Activated T-cell treated with anti-CD3 and anti-CD28 coated beads for 24 hours (primary cell): ENCODE measurements around the gene CDH23.
"Not testable (repeated sequence)": the region's sequence is repeated elsewhere in the genome, so short reads cannot be mapped to it uniquely, and the experiment has no call there.

Experiments used
- DNase-seq: peaks from one replicate; pipeline ENCODE4 v3.0.0-alpha.2; 2020; ENCODE audit warnings: low read depth

CDH23 gene

DNA sequence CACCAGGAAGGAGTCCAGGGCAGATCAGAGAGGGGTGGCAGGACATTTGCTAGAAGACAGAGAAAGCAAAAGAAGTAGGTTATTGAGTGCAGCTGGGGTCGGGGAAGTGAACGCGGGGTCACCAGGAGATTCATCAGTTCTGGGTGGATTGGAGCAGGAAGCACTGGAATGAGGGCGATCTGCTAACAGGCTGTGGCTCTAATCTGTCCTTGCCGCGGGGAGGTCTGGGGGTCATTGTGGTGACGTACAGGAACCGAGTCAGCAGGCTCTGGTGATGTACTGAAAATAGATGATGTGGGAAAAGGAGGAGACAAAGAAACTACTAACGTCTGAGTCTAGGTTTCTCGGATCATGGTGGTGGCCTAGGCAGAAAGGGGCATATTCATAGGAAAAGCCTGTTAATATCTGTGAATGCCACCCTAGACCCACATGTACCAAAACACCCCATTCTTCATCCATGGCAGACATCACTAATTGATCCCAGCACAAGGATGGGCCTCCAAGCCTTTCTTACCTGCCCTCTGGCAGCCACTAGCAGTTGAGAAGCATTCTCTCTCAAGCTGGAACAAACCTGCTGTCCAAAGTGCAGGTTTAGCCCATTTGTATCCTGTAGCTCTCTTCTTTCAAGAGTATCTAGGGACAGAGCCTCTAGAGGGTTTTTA lies 188.3 kb downstream of the CDH23 start:
- DNase-seq, result no peak

DNA sequence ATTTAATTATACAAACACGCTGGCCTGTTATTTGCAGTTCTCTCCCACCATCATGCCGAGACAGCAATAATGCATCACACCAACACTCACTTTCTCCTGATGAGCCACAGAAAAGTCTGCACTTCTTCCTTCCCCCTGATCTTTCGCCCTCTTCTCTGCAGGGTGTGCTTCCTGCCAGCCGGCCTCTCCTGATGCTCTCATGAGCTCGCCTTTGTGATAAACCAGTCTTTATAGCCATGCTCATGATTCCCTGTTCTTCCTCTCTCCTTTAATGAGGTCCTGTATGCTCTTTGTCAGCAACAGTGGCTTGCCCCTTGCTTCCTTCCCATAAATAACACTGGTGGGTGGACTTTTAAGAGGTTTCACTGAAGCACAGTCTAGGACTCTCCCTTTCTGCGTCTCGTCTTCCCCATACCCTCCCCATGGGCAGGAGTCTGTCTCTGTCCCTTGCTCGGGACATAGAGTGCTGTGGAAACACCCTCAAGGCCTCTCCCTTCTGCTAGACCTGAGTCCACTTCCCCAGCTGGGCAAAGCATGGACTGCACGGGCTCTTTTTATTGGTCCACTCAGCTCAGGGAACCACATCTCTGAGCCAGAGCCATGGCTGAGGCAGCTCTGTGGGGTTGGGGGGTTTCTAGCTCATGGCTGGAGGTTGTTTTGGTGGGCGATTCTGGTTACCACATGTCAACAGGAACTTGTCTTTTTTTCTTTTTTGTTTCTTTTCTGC lies 189.0 kb downstream of the CDH23 start:
- no peak for DNase-seq

DNA sequence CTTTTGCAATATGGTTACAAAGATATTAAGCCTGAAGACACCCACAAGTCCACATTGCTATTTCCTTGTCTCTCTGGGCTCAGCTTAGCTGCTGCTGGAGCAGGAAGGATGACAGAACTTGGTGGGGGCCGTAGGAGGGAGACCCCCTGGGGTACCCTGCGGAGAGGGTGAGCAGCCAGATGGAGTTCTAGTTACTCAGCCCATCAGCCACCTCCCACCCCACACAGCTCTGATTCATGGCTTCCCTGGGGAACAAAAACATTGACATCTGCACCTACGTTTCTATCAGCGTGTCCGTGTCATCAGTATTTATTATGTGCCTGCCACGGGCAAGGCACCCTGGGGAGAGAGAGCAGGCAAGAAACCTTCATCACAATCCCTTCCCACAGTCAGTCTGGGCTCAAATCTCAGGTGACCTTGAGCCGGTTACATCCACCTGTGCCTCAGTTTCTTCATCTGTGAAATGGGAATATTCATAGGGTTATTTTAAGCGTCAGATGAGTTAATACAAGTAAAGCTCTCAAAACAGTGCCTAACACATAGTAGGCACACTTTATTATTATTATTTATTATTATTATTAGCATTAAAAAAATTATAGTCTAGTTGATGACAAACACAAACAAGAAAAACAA lies 191.3 kb downstream of the CDH23 start:
- no peak for DNase-seq

DNA sequence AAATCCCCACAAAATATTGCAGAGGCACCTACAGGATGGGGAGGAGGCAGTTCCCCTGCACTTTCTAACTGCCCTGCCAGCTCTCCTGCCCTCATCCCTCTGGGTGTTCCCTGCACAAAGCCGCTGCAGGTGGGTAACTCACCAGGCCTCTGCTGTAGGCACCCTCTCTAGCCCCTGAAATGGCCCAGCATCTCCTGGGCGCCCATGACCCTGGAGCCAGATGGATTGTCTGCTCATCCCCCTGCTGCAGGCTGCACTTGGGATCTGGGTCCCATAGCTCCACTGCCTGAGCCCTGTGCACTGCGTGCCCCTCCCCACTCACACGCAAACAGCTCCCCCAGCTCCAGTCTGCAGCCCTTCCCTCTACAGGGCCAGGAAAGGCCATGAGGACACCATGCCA lies 192.0 kb downstream of the CDH23 start:
- DNase-seq, result no peak

DNA sequence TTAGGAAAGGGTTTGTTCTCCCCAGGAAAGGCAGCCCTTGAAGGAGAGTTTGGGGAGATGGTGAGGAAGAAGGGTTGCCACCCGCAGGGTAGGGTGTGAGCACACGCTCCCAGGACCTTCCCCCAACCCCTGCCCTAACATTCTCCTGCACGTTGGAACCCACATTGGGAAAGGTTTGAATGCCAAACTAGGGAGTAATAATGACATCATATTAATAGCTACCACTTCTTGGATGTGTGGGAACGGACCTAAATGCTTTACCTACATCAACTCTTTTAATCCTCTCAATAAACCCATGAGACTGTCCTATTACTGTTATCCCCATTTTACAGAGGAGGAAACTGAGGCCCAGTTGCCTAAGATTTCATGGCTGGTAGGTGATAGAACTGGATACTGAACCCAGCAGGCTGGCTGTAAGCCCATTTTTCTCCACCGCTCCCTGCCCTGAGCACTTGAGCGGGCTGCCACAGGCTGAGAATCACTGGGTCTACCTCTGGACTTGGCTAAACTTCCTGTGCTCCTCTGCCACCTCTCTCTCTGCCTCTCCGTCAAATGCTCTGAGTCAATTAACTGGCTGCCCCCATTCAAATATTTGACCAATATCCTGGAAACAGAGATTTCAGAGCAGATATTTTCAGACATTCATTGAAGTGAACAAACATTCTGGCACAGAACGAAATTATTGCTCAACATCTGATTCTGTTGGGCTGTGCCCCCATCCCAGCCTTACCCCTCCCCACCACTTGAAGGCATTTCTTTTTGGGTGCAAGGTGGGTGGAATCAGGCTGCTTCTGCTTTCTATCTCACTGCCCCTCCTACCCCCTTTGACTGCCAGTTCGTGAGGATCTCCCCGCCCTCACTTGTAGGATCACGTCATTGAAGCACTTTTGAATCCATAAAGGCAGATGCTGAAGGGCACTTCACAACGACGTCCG lies 193.2 kb downstream of the CDH23 start:
- no peak for DNase-seq

DNA sequence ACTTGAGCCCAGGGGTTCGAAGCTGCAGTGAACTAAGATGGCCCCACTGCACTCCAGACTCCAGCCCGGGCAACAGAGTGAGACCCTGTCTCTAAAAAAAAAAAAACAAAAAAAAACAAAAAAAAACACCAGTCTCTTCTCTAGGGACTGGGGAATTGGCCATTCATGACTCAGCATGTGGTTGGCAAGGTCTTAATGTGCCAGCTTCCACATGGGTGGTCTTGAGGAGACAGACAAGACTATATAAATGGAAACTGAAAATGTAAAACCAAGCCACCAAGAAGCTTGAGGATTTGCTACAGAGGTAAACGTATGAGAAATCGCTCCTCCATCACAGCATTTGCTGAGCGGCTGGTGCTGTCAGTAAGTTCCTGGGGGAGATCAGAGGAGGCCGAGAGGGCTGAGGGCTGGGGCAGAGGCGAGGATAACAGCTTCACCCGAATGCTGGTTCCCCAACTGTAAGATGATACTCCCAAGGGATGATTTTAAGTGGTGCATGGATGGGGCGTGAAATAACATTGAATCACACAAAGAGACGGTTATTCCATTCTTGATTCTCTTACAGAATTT lies 194.1 kb downstream of the CDH23 start:
- DNase-seq, result no peak

DNA sequence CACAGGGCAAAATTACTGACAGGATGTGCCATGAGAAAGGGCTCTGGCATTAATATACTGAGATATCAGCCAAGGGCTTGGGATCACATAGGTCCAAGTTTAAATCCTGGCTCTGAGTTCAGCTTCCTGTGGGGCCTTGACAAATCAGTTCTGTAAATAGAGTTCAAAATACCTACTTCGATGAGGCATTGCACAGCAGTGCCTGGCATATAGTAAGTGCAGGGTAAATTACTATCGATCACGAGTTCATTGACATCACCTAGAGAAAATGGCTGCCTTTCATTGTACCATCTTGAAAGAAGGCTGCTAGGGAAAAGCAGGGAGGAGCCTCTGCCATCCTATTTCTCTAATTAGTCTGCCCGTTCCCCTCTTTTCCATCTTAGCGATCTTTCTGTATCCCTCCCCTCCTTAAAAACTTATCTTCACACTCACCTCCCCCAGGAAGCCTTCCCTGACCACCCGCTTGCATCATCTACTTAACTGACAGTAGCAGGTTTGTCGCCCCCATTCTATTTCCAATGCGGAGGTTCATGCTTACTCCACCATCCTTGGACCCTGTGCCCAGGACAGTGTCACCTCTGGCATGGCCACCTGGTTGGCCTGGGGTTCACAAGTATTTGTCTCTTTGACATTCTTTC lies 198.3 kb downstream of the CDH23 start:
- no peak for DNase-seq

DNA sequence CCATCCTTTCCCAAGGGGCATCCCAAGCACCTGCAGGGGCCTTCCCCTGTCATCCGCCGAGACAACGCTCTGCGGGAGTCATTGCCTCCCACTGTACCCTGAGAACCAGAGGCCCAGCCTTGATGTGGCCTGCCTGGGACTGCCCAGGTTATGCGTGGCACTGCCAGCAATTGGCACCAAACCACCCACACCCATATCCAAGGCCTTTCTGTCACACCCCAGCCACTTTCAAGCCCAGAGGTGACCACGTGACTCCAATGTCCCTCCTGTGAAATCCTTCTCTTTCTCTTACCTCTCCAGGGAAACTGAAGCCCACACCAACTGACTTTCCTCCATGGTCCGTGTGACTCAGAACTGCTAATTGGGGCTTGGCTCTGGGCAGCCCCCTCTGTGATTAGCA lies 198.9 kb downstream of the CDH23 start:
- DNase-seq, result no peak

DNA sequence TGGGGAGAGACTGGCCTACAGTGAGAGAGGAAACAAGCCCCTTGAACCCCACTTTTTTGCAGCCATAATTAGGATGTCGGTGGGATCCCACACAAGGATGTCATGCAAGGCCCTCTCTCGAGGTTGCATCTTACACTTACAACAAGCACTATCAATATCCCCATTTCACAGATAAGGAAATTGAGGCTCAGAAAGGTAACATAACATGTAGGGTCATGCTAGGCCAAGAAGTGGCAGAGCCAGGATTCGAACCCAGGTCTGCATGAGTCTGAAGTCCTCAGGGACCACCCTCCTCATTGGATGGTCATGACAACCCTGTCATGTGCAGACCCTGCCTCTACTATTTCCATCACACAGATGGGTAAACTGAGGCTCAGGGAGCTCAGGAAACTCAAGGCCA lies 199.4 kb downstream of the CDH23 start:
- DNase-seq, result no peak

DNA sequence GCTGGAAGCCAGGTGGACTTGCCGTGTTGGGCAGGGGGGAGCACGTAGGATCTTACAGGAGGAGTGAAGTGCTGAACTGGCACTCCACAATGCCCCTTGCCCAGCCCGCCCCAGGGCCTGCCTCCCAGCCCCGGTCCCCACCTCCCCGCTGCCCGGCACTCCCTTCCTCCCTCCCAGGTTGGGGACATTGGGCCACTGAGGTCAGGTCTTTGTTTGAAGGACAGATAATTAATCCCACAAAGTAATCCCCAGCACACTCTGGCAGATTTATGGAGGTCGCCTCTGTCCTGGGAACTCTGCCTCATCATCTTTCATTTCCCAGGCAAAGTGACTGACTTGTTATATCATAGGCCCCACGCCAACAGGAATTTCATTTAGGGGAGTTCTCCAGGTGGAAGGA lies 200.0 kb downstream of the CDH23 start:
- no peak for DNase-seq

DNA sequence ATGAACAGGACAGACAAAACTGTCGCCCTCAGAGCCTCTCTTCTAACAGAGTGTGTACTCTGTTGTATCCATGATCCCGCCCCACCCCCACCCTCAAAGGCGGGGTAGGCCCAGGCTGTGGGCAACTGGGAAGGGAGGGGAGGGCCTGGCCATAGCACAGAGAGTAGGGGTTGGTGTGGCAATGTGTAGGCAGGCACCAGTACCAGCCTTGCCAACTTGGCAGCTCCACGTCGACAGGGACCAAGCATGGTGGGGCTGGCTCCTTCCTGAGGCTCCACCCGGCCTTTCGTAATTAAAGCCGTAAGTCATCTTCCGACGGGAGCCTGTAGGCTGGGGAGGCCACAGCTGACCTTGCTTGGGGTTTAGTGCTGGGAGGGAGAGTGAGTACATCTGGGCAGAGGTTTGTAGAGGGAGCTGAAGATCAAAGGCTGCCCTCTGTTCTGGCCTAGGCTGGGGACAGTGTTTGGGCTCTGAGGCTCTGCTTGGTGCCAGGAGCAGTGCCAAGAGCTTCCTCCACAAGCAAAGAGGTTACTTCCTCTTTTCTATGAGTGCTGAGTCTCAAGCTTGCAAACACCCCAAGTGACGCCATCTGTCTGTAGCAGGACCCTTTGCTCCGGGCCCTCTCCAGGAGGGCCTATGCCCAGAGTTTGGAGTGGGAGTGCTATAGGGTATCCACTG lies 201.2 kb downstream of the CDH23 start:
- no peak for DNase-seq

DNA sequence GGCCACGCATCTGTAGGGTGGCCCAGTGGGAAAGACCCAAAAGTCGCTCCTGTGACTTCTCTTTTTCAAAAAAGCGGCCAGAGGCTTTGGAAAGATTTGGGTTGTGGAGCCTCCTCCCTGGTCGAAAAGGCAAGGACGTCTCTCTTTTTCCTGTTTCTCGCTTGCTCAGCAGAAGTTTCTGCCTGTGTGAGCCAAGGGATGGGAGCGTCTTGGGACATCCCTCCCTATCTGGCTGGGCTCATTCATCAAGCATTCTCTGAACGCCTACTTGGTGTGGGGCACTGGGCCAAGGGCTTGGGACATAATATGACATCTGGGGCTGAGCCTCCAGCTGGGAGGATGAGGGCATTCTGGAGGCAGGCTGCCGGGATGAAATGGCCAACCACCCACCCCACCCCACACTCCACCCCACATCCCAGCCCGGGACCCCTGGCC lies 201.9 kb downstream of the CDH23 start:
- DNase-seq, result no peak

DNA sequence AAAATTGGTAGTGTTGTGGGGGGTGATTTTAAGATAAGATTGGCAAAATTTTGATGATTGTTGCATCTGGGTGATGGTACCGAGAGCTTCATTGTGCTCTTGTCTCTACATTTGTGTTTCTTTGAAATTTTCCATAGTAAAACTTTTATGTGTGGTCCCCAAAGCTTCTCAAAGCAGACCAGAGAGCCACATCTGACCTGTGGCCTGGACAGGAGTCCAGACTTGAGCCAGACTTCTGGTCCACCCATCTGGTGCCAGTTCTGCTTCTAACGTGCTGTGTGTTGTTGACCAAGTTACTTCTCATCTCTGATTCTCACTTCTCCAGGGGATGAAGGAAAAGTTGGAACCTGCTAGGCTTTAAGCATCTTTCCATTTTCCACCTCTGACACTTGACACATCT lies 202.8 kb downstream of the CDH23 start:
- DNase-seq, result no peak

DNA sequence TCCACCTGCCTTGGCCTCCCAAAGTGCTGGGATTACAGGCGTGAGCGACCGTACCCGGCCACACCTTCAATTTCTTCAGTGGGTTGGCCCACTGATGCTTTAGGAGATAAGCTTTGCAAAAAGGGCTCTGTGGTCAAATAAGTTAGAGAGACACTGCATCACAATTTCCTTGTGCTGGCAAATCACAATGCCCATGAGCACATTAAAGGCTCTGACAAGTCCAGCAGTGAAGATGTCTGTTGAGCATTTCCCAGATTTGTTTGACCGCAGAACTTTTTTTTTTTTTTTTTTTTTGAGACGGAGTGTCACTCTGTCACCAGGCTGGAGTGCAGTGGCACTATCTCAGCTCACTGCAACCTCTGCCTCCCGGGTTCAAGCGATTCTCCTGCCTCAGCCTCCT lies 203.5 kb downstream of the CDH23 start:
- not testable (repeated sequence) for DNase-seq

DNA sequence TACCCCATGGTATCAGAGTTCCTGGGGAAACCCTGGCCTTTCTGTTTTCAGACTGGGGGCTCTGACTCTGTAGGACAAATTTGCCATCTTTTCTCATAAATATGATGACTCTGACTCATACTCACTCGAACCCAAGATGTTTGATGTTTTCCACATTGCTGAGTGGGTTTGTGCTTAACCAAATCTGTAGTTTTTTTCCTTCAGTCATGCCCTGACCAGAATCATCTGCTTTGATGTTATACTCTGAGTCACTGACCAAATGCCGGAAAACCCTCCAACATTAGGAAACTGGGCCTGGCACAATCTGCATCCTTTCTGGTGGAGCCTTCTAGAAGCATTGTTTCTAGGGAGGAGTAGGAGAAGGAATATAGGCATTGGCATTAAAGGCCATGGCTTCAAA lies 204.1 kb downstream of the CDH23 start:
- no peak for DNase-seq

DNA sequence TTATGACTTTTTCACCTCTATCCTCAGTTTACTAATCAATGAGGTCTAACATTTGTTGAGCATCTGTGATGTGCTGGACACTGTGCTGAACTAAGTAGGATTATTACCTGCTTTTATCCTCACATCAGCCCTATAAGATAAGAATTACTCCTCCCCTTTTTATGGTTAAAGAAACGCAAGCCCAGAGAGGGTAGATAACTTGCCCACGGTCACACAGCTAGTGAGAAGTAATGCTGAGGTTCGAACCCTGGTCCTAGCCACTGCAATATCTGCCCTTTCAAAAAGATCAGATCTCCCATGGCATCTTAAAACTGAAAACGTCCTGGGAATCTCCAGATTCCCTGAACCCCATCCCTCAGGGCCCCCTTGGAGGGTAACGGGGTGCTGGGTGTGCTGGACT lies 204.6 kb downstream of the CDH23 start:
- DNase-seq, result no peak

DNA sequence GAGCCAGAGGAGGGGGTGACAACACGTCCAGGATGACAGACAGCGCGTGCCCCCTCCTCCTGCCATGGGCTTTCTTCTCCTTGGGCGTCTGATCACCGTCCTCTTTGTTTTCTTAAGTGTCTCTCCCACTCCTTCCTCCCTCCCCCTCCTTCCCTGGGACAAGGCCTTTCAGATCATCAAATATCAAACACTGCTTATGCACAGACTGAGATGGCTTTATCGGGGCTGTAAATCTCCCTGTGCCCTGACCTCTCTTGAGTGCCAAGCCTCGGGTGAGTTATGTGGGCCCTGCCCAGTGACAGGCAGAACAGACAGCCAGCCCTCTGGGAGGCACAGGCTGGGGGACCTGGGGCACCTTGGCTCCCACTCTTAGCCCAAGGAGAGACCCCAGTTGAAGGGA lies 206.4 kb downstream of the CDH23 start:
- DNase-seq, result no peak

DNA sequence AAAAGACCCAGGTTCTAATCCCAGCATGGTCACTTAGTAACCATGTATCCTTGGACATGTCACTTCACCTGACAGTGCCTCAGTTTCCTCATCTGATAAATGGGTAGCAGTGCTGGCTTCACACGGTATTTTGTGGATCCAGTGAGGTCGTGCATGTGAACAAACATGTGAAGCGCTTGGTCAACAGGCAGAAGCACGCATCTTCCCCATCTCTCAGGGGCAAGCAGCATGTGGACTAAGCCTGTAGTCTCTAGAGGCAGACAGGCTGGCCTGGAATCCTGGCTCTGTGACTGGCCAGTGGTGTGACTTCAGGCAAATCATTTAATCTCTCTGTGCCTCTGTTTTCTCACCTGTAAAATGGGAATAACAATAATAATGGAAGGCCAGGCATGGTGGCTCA lies 207.0 kb downstream of the CDH23 start:
- no peak for DNase-seq

DNA sequence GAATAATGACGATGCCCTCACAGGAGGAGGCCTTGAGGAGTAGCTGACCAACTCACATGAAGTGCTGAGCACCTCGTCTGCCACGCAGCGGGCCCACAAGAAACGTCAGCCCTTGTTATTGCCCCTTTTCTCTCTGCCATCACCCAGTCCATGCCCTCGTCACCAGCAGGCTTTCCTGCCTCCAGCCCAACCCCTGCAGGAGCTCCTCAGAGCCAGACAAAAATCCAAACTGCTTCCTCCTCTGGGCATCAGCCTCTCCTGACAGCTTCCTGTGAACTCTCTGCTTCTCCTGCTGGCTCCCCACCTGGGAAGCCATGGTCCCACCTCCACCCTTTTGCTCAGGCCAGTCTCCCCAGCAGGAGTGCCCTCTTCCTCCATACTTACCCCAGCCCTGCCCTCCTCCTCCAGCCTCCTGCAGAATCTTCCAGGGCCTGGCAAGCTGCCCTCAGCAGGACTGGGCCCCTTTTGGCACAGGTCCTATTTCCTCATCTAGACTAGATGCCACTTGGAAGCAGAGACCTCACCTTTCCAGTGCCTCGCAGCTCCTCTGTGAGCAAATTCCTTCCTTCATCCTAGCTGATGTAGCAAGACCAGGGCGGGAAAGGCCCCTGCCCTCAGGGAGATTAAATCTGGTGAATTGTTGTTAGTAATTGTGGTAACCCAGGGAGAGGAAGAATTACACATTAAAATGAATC lies 207.8 kb downstream of the CDH23 start:
- DNase-seq, result no peak

DNA sequence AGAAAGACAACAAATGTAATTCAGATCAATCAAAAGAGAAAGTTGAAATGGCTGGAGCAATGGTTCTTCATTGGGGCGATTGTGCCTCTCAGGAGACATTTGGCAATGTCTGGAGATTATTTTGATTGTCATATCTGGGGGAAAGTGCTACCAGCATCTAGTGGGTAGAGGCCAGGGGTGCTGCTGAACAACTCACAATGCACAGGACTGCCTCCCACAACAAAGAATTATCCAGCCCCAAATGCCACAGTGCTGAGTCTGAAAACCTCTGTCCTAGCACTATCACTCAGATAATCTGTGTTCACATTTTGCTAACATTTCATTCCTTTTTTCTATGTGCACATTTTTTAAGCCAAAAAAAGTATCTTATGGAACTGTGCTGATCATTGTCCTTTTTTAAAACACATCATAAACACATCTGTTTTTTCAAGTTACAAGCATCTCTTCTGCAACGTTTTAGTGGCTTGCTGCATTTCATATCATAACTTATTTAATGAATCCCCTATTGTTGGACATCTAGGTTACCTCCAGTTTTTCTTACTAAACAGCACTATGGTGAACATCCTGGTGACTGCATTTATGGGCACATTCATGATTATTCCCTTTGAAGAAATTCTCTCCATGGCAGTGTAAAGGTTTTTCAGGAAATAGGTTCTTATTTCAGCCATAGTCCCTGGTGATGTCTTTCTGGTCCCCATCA lies 208.7 kb downstream of the CDH23 start:
- no peak for DNase-seq
